ENCODE measurements around the gene ACSBG1. TPM values are rescaled to one million over a fixed set of nuclear protein-coding genes. Genes with fewer than 3 reads are reported as not detected.

The ACSBG1 gene
- total and polyA plus RNA-seq, 2 of the 8 experiments (the other 6 are each of a cell fraction or from before 2014, with no cell fraction given) = 5.4 to 7.1 TPM

- no peaks in the 10 kb centered on the region for H3K36me3 ChIP-seq (ENCODE audit: control insufficient read depth in 2 of 4, insufficient read depth in 4 of 4, low read length in 3 of 4)
- no peaks in the 10 kb centered on the region for H3K27me3 ChIP-seq (replicated peaks in 1 of 4; ENCODE audit: control insufficient read depth in 3 of 4, extremely low read depth in 1 of 4, insufficient read depth in 3 of 4, low read length in 3 of 4)
- no peak overlapping the region for H2AK5ac ChIP-seq (ENCODE audit: low read depth, low read length)
- no peak overlapping the region for H2AFZ ChIP-seq (ENCODE audit: low read length)
- H4K8ac ChIP-seq (ENCODE audit: extremely low read depth, insufficient read depth, low read length) = no peak overlapping the region
- H4K5ac ChIP-seq (ENCODE audit: insufficient read length, low read depth, low read length) = no peak overlapping the region
- H2BK5ac ChIP-seq (ENCODE audit: low read depth, low read length) = no peak overlapping the region
- no peaks in the 10 kb centered on the region for H3K79me1 ChIP-seq (ENCODE audit: low read depth, low read length)
- no peak overlapping the region for H3K18ac ChIP-seq (ENCODE audit: extremely low read depth, low read length)
- TF ChIP-seq GTF2F1 (IDR thresholded peaks at IDR 0.05; ENCODE audit: borderline replicate concordance, low read depth, low read length) (no peak), SIN3A (conservative IDR thresholded peaks at IDR 0.05 in 1 of 2, IDR thresholded peaks at IDR 0.05 in 1 of 2; ENCODE audit: low read depth in 1 of 2, low read length in 2 of 2) (no peak), CBX5 (IDR thresholded peaks at IDR 0.05; ENCODE audit: low read depth, low read length) (no peak), KDM4A (IDR thresholded peaks at IDR 0.05; ENCODE audit: low read depth, low read length, severe bottlenecking) (no peak), JUN (IDR thresholded peaks at IDR 0.05; ENCODE audit: low read depth, low read length) (no peak), GABPA (IDR thresholded peaks at IDR 0.05; ENCODE audit: borderline replicate concordance, insufficient read depth, low read length) (no peak), HDAC6 (IDR thresholded peaks at IDR 0.05; ENCODE audit: low read depth, low read length) (no peak), CBX8 (IDR thresholded peaks at IDR 0.05; ENCODE audit: borderline replicate concordance, low read depth, low read length) (no peak), TCF12 (IDR thresholded peaks at IDR 0.05; ENCODE audit: low read depth, low read length) (no peak), TAF7 (optimal IDR thresholded peaks at IDR 0.05; ENCODE audit: borderline replicate concordance, low read depth, low read length) (no peak), EZH2 (IDR thresholded peaks at IDR 0.05; ENCODE audit: low read depth, low read length, severe bottlenecking) (no peak)
- no peak overlapping the region for H3K4me2 ChIP-seq (ENCODE audit: insufficient read depth in 1 of 2, low read depth in 2 of 2, low read length in 2 of 2)
- H3K27ac ChIP-seq (ENCODE audit: low read depth, low read length) = no peak overlapping the region
- H3K14ac ChIP-seq (ENCODE audit: insufficient read length) = no peak overlapping the region
- H3K56ac ChIP-seq (replicated peaks; ENCODE audit: insufficient read length, low read depth, low read length) = no peak overlapping the region
- no peaks in the 10 kb centered on the region for H3K79me2 ChIP-seq (ENCODE audit: control insufficient read depth in 1 of 2, insufficient read depth in 2 of 2, low read length in 2 of 2)
- no peak for DNase-seq (ENCODE audit: low read depth in 1 of 2, low spot score in 2 of 2)
- no peaks in the 10 kb centered on the region for H3K9me3 ChIP-seq (ENCODE audit: insufficient read depth in 2 of 2, low read depth in 1 of 2, low read length in 1 of 2)
- POLR2A ChIA-PET (ENCODE audit: partially characterized antibody) = no interaction called here
- H2BK15ac ChIP-seq (ENCODE audit: low read length) = no peak overlapping the region
- H3K4me3 ChIP-seq (ENCODE audit: extremely low read depth in 1 of 4, insufficient read depth in 2 of 4, low read depth in 3 of 4, low read length in 4 of 4) = no peak overlapping the region
- H3K4ac ChIP-seq (replicated peaks; ENCODE audit: insufficient read length, low read depth, low read length) = no peak overlapping the region
- WGBS, 2 experiments (ENCODE audit: extremely low coverage in 1 of 2, insufficient coverage in 1 of 2, insufficient read length in 1 of 2, insufficient replicate concordance in 2 of 2, low coverage in 1 of 2, low lambda C conversion rate in 2 of 2, missing lambda C conversion rate in 1 of 2) = 83% methylated on average over 4 of the region's 4 CpGs; no CpG with 5 or more reads in 1 of the 2 experiments
- no peak overlapping the region for H2BK12ac ChIP-seq (ENCODE audit: low read depth, low read length)
- no peak overlapping the region for H4K91ac ChIP-seq (replicated peaks; ENCODE audit: insufficient read length, low read length)
- H3K23ac ChIP-seq (ENCODE audit: insufficient read length) = no peak overlapping the region
- CTCF ChIA-PET (ENCODE audit: partially characterized antibody) = interaction anchor here (1.3 to 19.5 kb wide), 4 partner anchors 13 to 72 kb away, joined by 3 to 285 read pairs (median 122); partner anchors contain the start of gene ACSBG1
- H2BK20ac ChIP-seq (ENCODE audit: low read length) = no peak overlapping the region
- no peaks in the 10 kb centered on the region for H4K20me1 ChIP-seq (replicated peaks in 1 of 2; ENCODE audit: control insufficient read depth in 1 of 2, insufficient read depth in 2 of 2, low read length in 2 of 2)
- H3K23me2 ChIP-seq (ENCODE audit: low read depth, low read length) = no peaks in the 10 kb centered on the region; the same call in 1 of the 2 replicates
- no peak overlapping the region for H2BK120ac ChIP-seq (replicated peaks; ENCODE audit: low read depth, low read length)
- no peak overlapping the region for H3K9ac ChIP-seq (replicated peaks in 1 of 4; ENCODE audit: extremely low read depth in 1 of 4, low read depth in 3 of 4, low read length in 3 of 4)
- H3K4me1 ChIP-seq (replicated peaks in 1 of 4; ENCODE audit: control insufficient read depth in 3 of 4, insufficient read depth in 4 of 4, low read length in 3 of 4) = no peaks in the 10 kb centered on the region
- no peak for FAIRE-seq
Measured at GRCh38 chr15:78182821-78183220, 51.5 kb downstream of the ACSBG1 start.

Data from H1 (cell line).